HepG2 (cell line): ENCODE measurements around the gene MVP. TPM values are rescaled to one million over a fixed set of nuclear protein-coding genes. Genes with fewer than 3 reads are reported as not detected.

Source experiments
- AKNA ChIP-seq: sonication (generic); formaldehyde crosslinking; IDR thresholded peaks from 2 replicates; pipeline ENCODE4 v1.4.0; 2020; ENCODE audit warnings: missing genetic modification reagents, borderline replicate concordance
- ATF4 ChIP-seq, 2 experiments: fragments of 450-650 bp in 1 of 2; sonication (generic) in 1 of 2; formaldehyde crosslinking; IDR thresholded peaks; 2 replicates each; pipeline versions ENCODE4 v1.5.0 to v1.8.0; 2020 to 2022; ENCODE audit warnings: mild to moderate bottlenecking in 1 of 2, missing genetic modification reagents in 1 of 2
- CCDC6 ChIP-seq: sonication (generic); formaldehyde crosslinking; IDR thresholded peaks from 2 replicates; pipeline ENCODE4 v1.8.1; 2022; ENCODE audit warnings: mild to moderate bottlenecking, missing genetic modification reagents, moderate library complexity
- DBP ChIP-seq: sonication (generic); formaldehyde crosslinking; IDR thresholded peaks from 2 replicates; pipeline ENCODE4 v1.4.0; 2020; ENCODE audit warnings: missing genetic modification reagents; ENCODE audit errors: not compliant biosample characterization
- FOXC1 ChIP-seq: sonication (generic); formaldehyde crosslinking; IDR thresholded peaks from 2 replicates; pipeline ENCODE4 v1.8.0; 2022; ENCODE audit warnings: mild to moderate bottlenecking, missing genetic modification reagents, borderline replicate concordance
- RNF219 ChIP-seq: sonication (generic); formaldehyde crosslinking; IDR thresholded peaks from 2 replicates; pipeline ENCODE4 v1.5.0; 2020; ENCODE audit warnings: mild to moderate bottlenecking, missing genetic modification reagents
- SNAPC4 ChIP-seq: sonication (generic); formaldehyde crosslinking; IDR thresholded peaks from 2 replicates; pipeline ENCODE4 v1.4.0; 2020; ENCODE audit warnings: mild to moderate bottlenecking, missing genetic modification reagents
- TOE1 ChIP-seq: sonication (generic); formaldehyde crosslinking; IDR thresholded peaks from 2 replicates; pipeline ENCODE4 v1.4.0; 2020; ENCODE audit warnings: mild to moderate bottlenecking, missing genetic modification reagents
- ZNF234 ChIP-seq: sonication (generic); formaldehyde crosslinking; conservative IDR thresholded peaks from 2 replicates; pipeline ENCODE4 v1.5.1; 2020; ENCODE audit warnings: mild to moderate bottlenecking, missing genetic modification reagents
- ZNF616 ChIP-seq: sonication (generic); formaldehyde crosslinking; IDR thresholded peaks from 2 replicates; pipeline ENCODE4 v1.5.0; 2020; ENCODE audit warnings: low read depth, mild to moderate bottlenecking, missing genetic modification reagents
- ZNF672 ChIP-seq: sonication (generic); formaldehyde crosslinking; IDR thresholded peaks from 2 replicates; pipeline ENCODE4 v1.8.1; 2022; ENCODE audit warnings: missing genetic modification reagents
- polyA plus RNA-seq, 8 experiments: library from polyadenylated mRNA; depleted of rRNA in 3 of 8; stranded (reverse) in 7 of 8; unstranded in 1 of 8; fragments of >200 nt; fragmentation: Illumina TruSeq in 4 of 8; extraction: Trizol in 4 of 8; gene quantifications; 2 replicates each; pipeline versions ENCODE4 v1.2.1 to v1.2.3, GENCODE V29; 2011 to 2016; ENCODE audit warnings: low read depth in 4 of 8, missing spikeins in 1 of 8, mixed read lengths in 1 of 8; ENCODE audit not compliant: insufficient read depth in 1 of 8
- total RNA-seq, 5 experiments: library from RNA; depleted of rRNA; stranded (reverse); fragments of >200 nt; fragmentation: Illumina TruSeq; extraction: Trizol; gene quantifications; 2 replicates each; pipeline ENCODE4 v1.2.3, GENCODE V29; 2016; ENCODE audit warnings: low read depth in 1 of 5

The MVP gene
- total and polyA plus RNA-seq, 2 of the 13 experiments (the other 11 are each of a cell fraction or from before 2014, with no cell fraction given) = 22.9 to 43.5 TPM

- TF ChIP-seq RNF219 (peak; percentile 95), ZNF672 (CRISPR knock-in tag) (no peak), CCDC6 (peak; percentile 97), DBP (CRISPR knock-in tag) (no peak), ZNF234 (CRISPR knock-in tag) (peak; percentile 62; the same call in 1 of the 2 replicates), ATF4 (CRISPR knock-in tag; IDR thresholded peaks at IDR 0.05) (peak in 1 of 2 experiments; percentile 69; a peak in 1 of 4 replicates), AKNA (no peak), ZNF616 (CRISPR knock-in tag) (peak; percentile 22; the same call in 1 of the 2 replicates), TOE1 (0 out of 2 replicates have a peak, but pooled peaks have one; percentile 54), FOXC1 (CRISPR knock-in tag) (peak; percentile 81), SNAPC4 (CRISPR knock-in tag) (peak; percentile 89)
Observed at GRCh38 chr16:29790183-29790948, 29.9 kb upstream of the MVP start, which contains the start of gene KIF22 (continued).
